Liver (tissue), 3 donors: ENCODE measurements around the gene NTPCR.

ENCODE experiments used
- EGR1 ChIP-seq, 2 donors: IDR thresholded peaks; 2 replicates each; pipeline ENCODE4 v1.6.1; 2016 to 2018; ENCODE audit warnings: antibody characterized with exemption in 2 of 2, low read depth in 2 of 2
- GABPA ChIP-seq, 2 donors: IDR thresholded peaks in 1 of 2; conservative IDR thresholded peaks in 1 of 2; 2 replicates each; pipeline ENCODE4 v1.6.1; 2016; ENCODE audit warnings: antibody characterized with exemption in 2 of 2, mild to moderate bottlenecking in 1 of 2, moderate library complexity in 1 of 2
- HNF4G ChIP-seq: IDR thresholded peaks from 2 replicates; pipeline ENCODE4 v1.6.1; 2016; ENCODE audit warnings: antibody characterized with exemption
- RAD21 ChIP-seq, 2 donors: IDR thresholded peaks; 2 replicates each; pipeline ENCODE4 v1.6.1; 2016; ENCODE audit warnings: antibody characterized with exemption in 2 of 2, mild to moderate bottlenecking in 2 of 2
- RXRA ChIP-seq, 2 donors: IDR thresholded peaks; 2 replicates each; pipeline ENCODE4 v1.6.1; 2017 to 2018; ENCODE audit warnings: antibody characterized with exemption in 2 of 2, mild to moderate bottlenecking in 1 of 2
- TF ChIP-seq, protein P1 (sequence below): IDR thresholded peaks from 2 replicates; pipeline ENCODE4 v1.6.1; 2016; ENCODE audit warnings: antibody characterized with exemption, mild to moderate bottlenecking
- TF ChIP-seq, protein P2 (sequence below): fragments of 150-350 bp; IDR thresholded peaks from 2 replicates; pipeline ENCODE4 v1.5.1; 2017; ENCODE audit warnings: improper control_type of control experiment, low read depth, low read length; ENCODE audit not compliant: missing input control
- TF ChIP-seq, protein P3 (sequence below): IDR thresholded peaks from 2 replicates; pipeline ENCODE4 v1.6.1; 2016; ENCODE audit warnings: antibody characterized with exemption
- TF ChIP-seq, protein P4 (sequence below): IDR thresholded peaks from 2 replicates; pipeline ENCODE4 v1.6.1; 2016; ENCODE audit warnings: antibody characterized with exemption
- TF ChIP-seq, protein P5 (sequence below): IDR thresholded peaks from 2 replicates; pipeline ENCODE4 v1.6.1; 2016; ENCODE audit warnings: antibody characterized with exemption
- donor health status: healthy.
- donor health status: healthy.

DNA sequence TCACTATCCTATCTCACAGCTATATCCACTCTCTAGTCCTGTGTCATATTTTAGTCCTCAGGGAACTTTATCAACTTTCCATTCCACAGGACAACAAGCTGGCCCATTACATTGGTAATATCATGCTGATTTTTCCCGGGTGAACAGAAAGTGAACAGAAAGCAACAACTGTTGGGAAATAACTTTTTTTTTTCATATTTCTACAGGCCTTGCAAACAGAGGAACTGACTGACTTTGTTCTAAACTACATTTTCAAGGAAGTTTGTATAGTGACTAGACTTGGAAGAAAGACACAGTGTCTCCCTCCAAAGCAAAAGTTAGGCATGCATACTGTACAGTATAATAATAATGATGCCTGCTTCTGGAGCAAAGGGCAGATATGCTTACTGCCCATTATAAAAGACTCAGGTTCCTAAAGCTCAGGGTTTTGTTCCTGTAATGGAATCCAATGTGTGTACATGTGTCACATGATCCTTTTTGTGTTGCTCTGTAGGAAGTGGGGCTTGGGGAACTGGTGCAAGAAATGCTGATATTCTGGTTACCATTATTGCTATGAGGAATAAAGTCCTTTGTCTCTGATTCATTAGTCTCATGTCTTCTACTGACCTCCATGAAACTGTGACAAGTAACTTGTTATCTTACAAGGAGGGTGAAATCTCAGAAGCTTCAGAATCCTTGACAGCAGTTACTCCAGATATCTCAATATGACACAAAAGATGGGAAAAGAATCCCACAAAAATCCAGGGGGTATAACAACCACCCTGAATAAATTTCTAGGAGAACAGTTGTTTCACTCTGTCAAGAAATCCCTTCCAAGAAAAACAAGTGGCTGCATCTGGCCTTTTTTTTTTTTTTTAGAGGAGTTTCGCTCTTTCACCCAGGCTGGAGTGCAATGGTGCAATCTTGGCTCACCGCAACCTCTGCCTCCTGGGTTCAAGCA is 17.7 kb upstream of the NTPCR start:
- TF ChIP-seq, protein P1, sequence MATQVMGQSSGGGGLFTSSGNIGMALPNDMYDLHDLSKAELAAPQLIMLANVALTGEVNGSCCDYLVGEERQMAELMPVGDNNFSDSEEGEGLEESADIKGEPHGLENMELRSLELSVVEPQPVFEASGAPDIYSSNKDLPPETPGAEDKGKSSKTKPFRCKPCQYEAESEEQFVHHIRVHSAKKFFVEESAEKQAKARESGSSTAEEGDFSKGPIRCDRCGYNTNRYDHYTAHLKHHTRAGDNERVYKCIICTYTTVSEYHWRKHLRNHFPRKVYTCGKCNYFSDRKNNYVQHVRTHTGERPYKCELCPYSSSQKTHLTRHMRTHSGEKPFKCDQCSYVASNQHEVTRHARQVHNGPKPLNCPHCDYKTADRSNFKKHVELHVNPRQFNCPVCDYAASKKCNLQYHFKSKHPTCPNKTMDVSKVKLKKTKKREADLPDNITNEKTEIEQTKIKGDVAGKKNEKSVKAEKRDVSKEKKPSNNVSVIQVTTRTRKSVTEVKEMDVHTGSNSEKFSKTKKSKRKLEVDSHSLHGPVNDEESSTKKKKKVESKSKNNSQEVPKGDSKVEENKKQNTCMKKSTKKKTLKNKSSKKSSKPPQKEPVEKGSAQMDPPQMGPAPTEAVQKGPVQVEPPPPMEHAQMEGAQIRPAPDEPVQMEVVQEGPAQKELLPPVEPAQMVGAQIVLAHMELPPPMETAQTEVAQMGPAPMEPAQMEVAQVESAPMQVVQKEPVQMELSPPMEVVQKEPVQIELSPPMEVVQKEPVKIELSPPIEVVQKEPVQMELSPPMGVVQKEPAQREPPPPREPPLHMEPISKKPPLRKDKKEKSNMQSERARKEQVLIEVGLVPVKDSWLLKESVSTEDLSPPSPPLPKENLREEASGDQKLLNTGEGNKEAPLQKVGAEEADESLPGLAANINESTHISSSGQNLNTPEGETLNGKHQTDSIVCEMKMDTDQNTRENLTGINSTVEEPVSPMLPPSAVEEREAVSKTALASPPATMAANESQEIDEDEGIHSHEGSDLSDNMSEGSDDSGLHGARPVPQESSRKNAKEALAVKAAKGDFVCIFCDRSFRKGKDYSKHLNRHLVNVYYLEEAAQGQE, result no peak
- TF ChIP-seq, protein P2, sequence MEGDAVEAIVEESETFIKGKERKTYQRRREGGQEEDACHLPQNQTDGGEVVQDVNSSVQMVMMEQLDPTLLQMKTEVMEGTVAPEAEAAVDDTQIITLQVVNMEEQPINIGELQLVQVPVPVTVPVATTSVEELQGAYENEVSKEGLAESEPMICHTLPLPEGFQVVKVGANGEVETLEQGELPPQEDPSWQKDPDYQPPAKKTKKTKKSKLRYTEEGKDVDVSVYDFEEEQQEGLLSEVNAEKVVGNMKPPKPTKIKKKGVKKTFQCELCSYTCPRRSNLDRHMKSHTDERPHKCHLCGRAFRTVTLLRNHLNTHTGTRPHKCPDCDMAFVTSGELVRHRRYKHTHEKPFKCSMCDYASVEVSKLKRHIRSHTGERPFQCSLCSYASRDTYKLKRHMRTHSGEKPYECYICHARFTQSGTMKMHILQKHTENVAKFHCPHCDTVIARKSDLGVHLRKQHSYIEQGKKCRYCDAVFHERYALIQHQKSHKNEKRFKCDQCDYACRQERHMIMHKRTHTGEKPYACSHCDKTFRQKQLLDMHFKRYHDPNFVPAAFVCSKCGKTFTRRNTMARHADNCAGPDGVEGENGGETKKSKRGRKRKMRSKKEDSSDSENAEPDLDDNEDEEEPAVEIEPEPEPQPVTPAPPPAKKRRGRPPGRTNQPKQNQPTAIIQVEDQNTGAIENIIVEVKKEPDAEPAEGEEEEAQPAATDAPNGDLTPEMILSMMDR, result no peak
- TF ChIP-seq RAD21 (IDR thresholded peaks at IDR 0.05) (no peak), HNF4G (no peak), RXRA (IDR thresholded peaks at IDR 0.05) (no peak), EGR1 (IDR thresholded peaks at IDR 0.05; ENCODE audit: low read depth in 2 of 2) (no peak), GABPA (IDR thresholded peaks at IDR 0.05 in 1 of 2, conservative IDR thresholded peaks at IDR 0.05 in 1 of 2) (no peak)
- TF ChIP-seq, protein P3, sequence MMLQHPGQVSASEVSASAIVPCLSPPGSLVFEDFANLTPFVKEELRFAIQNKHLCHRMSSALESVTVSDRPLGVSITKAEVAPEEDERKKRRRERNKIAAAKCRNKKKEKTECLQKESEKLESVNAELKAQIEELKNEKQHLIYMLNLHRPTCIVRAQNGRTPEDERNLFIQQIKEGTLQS, result no peak
- TF ChIP-seq, protein P4, sequence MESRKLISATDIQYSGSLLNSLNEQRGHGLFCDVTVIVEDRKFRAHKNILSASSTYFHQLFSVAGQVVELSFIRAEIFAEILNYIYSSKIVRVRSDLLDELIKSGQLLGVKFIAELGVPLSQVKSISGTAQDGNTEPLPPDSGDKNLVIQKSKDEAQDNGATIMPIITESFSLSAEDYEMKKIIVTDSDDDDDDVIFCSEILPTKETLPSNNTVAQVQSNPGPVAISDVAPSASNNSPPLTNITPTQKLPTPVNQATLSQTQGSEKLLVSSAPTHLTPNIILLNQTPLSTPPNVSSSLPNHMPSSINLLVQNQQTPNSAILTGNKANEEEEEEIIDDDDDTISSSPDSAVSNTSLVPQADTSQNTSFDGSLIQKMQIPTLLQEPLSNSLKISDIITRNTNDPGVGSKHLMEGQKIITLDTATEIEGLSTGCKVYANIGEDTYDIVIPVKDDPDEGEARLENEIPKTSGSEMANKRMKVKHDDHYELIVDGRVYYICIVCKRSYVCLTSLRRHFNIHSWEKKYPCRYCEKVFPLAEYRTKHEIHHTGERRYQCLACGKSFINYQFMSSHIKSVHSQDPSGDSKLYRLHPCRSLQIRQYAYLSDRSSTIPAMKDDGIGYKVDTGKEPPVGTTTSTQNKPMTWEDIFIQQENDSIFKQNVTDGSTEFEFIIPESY, result no peak
- TF ChIP-seq, protein P5, sequence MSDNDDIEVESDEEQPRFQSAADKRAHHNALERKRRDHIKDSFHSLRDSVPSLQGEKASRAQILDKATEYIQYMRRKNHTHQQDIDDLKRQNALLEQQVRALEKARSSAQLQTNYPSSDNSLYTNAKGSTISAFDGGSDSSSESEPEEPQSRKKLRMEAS, result no peak
